Measurements from ENCODE around the gene ZNF575. TPM values are rescaled to one million over a fixed set of nuclear protein-coding genes. Genes with fewer than 3 reads are reported as not detected.

Gene ZNF575
- total RNA-seq, 1 donor from 2014 or later, result 6.5 TPM

- Mint-ChIP-seq H3K27me3 (ENCODE audit: unreplicated experiment) (no peaks in the 10 kb centered on the region), H3K4me3 (ENCODE audit: unreplicated experiment) (no peak overlapping the region), H3K9me3 (ENCODE audit: unreplicated experiment) (no peaks in the 10 kb centered on the region), H3K36me3 (ENCODE audit: unreplicated experiment) (peaks cover 31% of the 10 kb centered on the region), H3K27ac (ENCODE audit: unreplicated experiment) (no peak overlapping the region), H3K4me1 (ENCODE audit: unreplicated experiment) (no peaks in the 10 kb centered on the region)
- no peak for TF ChIP-seq CTCF (IDR thresholded peaks at IDR 0.05)
- no peak for DNase-seq (ENCODE audit: extremely low spot score, unreplicated experiment)
Observed at GRCh38 chr19:43548706-43549105, 15.7 kb downstream of the ZNF575 start.

- H3K36me3 Mint-ChIP-seq (ENCODE audit: unreplicated experiment), result peaks cover 26% of the 10 kb centered on the region
- DNase-seq (ENCODE audit: extremely low spot score, unreplicated experiment), result no peak
- no peaks in the 10 kb centered on the region for H3K9me3 Mint-ChIP-seq (ENCODE audit: unreplicated experiment)
- TF ChIP-seq CTCF (IDR thresholded peaks at IDR 0.05), result no peak
- no peak overlapping the region for H3K27ac Mint-ChIP-seq (ENCODE audit: unreplicated experiment)
- H3K4me3 Mint-ChIP-seq (ENCODE audit: unreplicated experiment), result no peak overlapping the region
- no peaks in the 10 kb centered on the region for H3K4me1 Mint-ChIP-seq (ENCODE audit: unreplicated experiment)
- no peaks in the 10 kb centered on the region for H3K27me3 Mint-ChIP-seq (ENCODE audit: unreplicated experiment)
Observed at GRCh38 chr19:43551399-43552197, 18.6 kb downstream of the ZNF575 start.

GRCh38 chr19:43552198-43552450 lies 19.1 kb downstream of the ZNF575 start:
- no peaks in the 10 kb centered on the region for H3K4me1 Mint-ChIP-seq (ENCODE audit: unreplicated experiment)
- H3K36me3 Mint-ChIP-seq (ENCODE audit: unreplicated experiment), result peaks cover 26% of the 10 kb centered on the region
- no peaks in the 10 kb centered on the region for H3K27me3 Mint-ChIP-seq (ENCODE audit: unreplicated experiment)
- DNase-seq (ENCODE audit: extremely low spot score, unreplicated experiment), result no peak
- no peak overlapping the region for H3K4me3 Mint-ChIP-seq (ENCODE audit: unreplicated experiment)
- no peak overlapping the region for H3K27ac Mint-ChIP-seq (ENCODE audit: unreplicated experiment)
- no peak for TF ChIP-seq CTCF (IDR thresholded peaks at IDR 0.05)
- H3K9me3 Mint-ChIP-seq (ENCODE audit: unreplicated experiment), result no peaks in the 10 kb centered on the region

GRCh38 chr19:43552616-43553015 lies 19.6 kb downstream of the ZNF575 start:
- Mint-ChIP-seq H3K27ac (ENCODE audit: unreplicated experiment) (no peak overlapping the region), H3K36me3 (ENCODE audit: unreplicated experiment) (peaks cover 27% of the 10 kb centered on the region)

GRCh38 chr19:43553656-43554055 lies 20.7 kb downstream of the ZNF575 start:
- Mint-ChIP-seq H3K36me3 (ENCODE audit: unreplicated experiment) (peaks cover 27% of the 10 kb centered on the region), H3K27me3 (ENCODE audit: unreplicated experiment) (no peaks in the 10 kb centered on the region), H3K4me3 (ENCODE audit: unreplicated experiment) (no peak overlapping the region), H3K9me3 (ENCODE audit: unreplicated experiment) (no peaks in the 10 kb centered on the region), H3K4me1 (ENCODE audit: unreplicated experiment) (no peaks in the 10 kb centered on the region), H3K27ac (ENCODE audit: unreplicated experiment) (no peak overlapping the region)
- no peak for DNase-seq (ENCODE audit: extremely low spot score, unreplicated experiment)
- TF ChIP-seq CTCF (IDR thresholded peaks at IDR 0.05), result no peak

More at GRCh38 chr19:43552616-43553015, 19.6 kb downstream of the ZNF575 start:
- no peak for TF ChIP-seq CTCF (IDR thresholded peaks at IDR 0.05)
- Mint-ChIP-seq H3K4me1 (ENCODE audit: unreplicated experiment) (no peaks in the 10 kb centered on the region), H3K9me3 (ENCODE audit: unreplicated experiment) (no peaks in the 10 kb centered on the region), H3K27me3 (ENCODE audit: unreplicated experiment) (no peaks in the 10 kb centered on the region), H3K4me3 (ENCODE audit: unreplicated experiment) (no peak overlapping the region)
- DNase-seq (ENCODE audit: extremely low spot score, unreplicated experiment), result no peak
